Measurements from ENCODE around the gene NAXD. TPM values are rescaled to one million over a fixed set of nuclear protein-coding genes. Genes with fewer than 3 reads are reported as not detected.

NAXD gene
- total RNA-seq, 1 donor from 2014 or later, result 17.2 TPM

DNA sequence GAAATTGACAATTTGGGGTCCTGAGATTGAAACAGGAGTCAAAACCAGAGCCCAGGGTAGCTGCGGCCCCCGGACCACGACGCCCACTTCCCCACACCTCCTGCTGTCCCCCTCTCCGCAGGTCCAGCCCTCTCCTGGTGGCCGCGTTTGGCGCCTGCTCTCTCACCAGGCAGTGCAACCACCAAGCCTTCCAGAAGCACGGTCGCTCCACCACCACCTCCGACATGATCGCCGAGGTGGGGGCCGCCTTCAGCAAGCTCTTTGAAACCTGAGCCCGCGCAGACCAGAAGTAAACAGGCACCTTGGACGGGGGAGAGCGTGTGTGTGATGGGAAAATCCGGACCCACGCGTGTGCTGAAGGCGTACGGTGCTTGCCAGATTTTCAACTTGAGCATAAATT lies 22.9 kb downstream of the NAXD start:
- Histone ChIP-seq H3K27me3 (no peaks in the 10 kb centered on the region), H3K4me3 (no peak overlapping the region), H3K9me3 (no peaks in the 10 kb centered on the region), H3K36me3 (peaks cover 0 to 76% of the 10 kb centered on the region in 2 donors), H3K27ac (no peak overlapping the region), H3K4me1 (peaks cover 9% of the 10 kb centered on the region)
- no peak for DNase-seq (ENCODE audit: extremely low spot score in 2 of 2)
- TF ChIP-seq POLR2A (IDR thresholded peaks at IDR 0.05) (no peak), POLR2AphosphoS5 (IDR thresholded peaks at IDR 0.05; ENCODE audit: insufficient read depth in 1 of 2, low read depth in 1 of 2) (no peak), CTCF (IDR thresholded peaks at IDR 0.05) (no peak)
- intact Hi-C loops (cut with DNase I), result no loop called here

DNA sequence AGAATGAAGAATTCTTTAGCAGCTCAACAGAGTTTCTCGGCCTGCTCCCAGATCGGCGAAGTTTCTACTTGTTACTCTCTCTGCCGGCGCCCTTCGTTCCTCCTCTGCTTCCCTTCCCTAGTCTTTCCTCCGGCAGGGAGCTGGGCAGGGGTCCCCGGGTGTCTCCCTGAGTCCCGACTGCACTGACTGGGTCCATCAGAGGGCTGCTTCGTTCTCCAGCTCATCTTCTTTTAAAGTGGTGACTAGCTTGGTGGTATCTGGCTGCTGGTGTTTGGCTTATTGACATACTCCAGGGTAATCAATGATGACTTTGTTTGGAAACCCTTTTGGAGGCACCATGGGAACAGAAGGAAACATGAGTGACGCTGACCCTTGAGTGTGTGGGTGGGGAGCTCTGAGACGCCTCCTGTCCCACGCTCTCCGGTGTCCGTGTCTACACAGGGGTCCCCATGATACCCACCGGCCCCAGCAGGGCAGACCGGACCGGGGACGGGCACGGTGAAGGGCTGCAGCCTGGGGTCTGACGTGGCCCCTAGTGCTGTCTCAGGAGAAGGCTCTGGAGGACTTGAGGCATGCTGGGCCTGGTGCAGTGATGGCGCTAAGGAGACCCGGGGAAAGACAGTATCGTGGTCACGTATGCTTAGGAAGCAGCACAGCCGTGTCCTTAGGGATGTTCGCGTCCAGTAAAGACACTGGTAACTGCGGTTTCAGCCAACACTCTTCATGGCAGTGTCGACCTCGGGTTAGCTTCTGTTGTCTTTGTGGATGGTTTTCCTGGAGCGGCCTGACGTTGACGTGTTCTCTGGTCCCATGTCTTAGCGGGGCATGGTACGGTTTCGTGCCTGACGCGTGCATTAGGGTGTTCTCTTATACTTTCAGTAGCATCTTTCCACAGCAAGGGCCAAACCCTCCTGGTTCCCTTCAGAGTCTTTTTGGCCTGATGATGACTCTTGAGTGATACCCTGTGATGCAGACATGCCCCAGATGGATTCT lies 23.8 kb downstream of the NAXD start:
- intact Hi-C loops (cut with DNase I), result no loop called here
- peaks cover 9% of the 10 kb centered on the region for H3K4me1 ChIP-seq
- no peak overlapping the region for H3K27ac ChIP-seq
- DNase-seq (ENCODE audit: extremely low spot score in 2 of 2), result no peak
- peaks cover 0 to 84% of the 10 kb centered on the region in 2 donors for H3K36me3 ChIP-seq
- no peaks in the 10 kb centered on the region for H3K9me3 ChIP-seq
- no peak overlapping the region for H3K4me3 ChIP-seq
- no peak for TF ChIP-seq CTCF (IDR thresholded peaks at IDR 0.05)
- no peak for TF ChIP-seq POLR2A (IDR thresholded peaks at IDR 0.05)
- no peak for TF ChIP-seq POLR2AphosphoS5 (IDR thresholded peaks at IDR 0.05; ENCODE audit: insufficient read depth in 1 of 2, low read depth in 1 of 2)
- no peaks in the 10 kb centered on the region for H3K27me3 ChIP-seq

GRCh38 chr13:110639935-110640334 lies 24.6 kb downstream of the NAXD start:
- Histone ChIP-seq H3K36me3 (peaks cover 0 to 76% of the 10 kb centered on the region in 2 donors), H3K4me3 (no peak overlapping the region), H3K27me3 (no peaks in the 10 kb centered on the region), H3K9me3 (no peaks in the 10 kb centered on the region), H3K27ac (no peak overlapping the region), H3K4me1 (peaks cover 9% of the 10 kb centered on the region)
- TF ChIP-seq CTCF (IDR thresholded peaks at IDR 0.05) (no peak), POLR2A (IDR thresholded peaks at IDR 0.05) (no peak), POLR2AphosphoS5 (IDR thresholded peaks at IDR 0.05; ENCODE audit: insufficient read depth in 1 of 2, low read depth in 1 of 2) (no peak)
- intact Hi-C loops (cut with DNase I), result no loop called here
- no peak for DNase-seq (ENCODE audit: extremely low spot score in 2 of 2)

- intact Hi-C loops (cut with DNase I), result no loop called here
- no peak for DNase-seq (ENCODE audit: extremely low spot score in 2 of 2)
- no peak for TF ChIP-seq CTCF (IDR thresholded peaks at IDR 0.05)
- TF ChIP-seq POLR2AphosphoS5 (IDR thresholded peaks at IDR 0.05; ENCODE audit: insufficient read depth in 1 of 2, low read depth in 1 of 2), result no peak
- TF ChIP-seq POLR2A (IDR thresholded peaks at IDR 0.05), result no peak
These were observed 25.3 kb downstream of the NAXD start for GRCh38 chr13:110640591-110641029.

More at GRCh38 chr13:110640591-110641029, 25.3 kb downstream of the NAXD start:
- Histone ChIP-seq H3K4me3 (no peak overlapping the region), H3K27me3 (no peaks in the 10 kb centered on the region), H3K27ac (no peak overlapping the region), H3K4me1 (peaks cover 9% of the 10 kb centered on the region), H3K9me3 (no peaks in the 10 kb centered on the region), H3K36me3 (peaks cover 0 to 73% of the 10 kb centered on the region in 2 donors)

Measured in vagina (tissue), 2 donors.